HepG2 (cell line): ENCODE results near the gene RABL6.

Experiments used
- ARID4A ChIP-seq: sonication (generic); formaldehyde crosslinking; IDR thresholded peaks from 2 replicates; pipeline ENCODE4 v1.5.0; 2020; ENCODE audit warnings: mild to moderate bottlenecking, missing genetic modification reagents, borderline replicate concordance
- PHF8 ChIP-seq: sonication (generic); formaldehyde crosslinking; IDR thresholded peaks from 2 replicates; pipeline ENCODE4 v1.5.0; 2020; ENCODE audit warnings: missing genetic modification reagents
- ZFP37 ChIP-seq: sonication (generic); formaldehyde crosslinking; IDR thresholded peaks from 2 replicates; pipeline ENCODE4 v1.4.0; 2020; ENCODE audit warnings: missing genetic modification reagents, borderline replicate concordance

GRCh38 chr9:136863623-136864273 is 56.0 kb downstream of the RABL6 start:
- TF ChIP-seq PHF8 (CRISPR knock-in tag) (no peak), ARID4A (CRISPR knock-in tag) (no peak), ZFP37 (CRISPR knock-in tag) (no peak)
